ENCODE measurements around the gene HOXB9. TPM values are rescaled to one million over a fixed set of nuclear protein-coding genes. Genes with fewer than 3 reads are reported as not detected.

HOXB9 gene
- polyA plus RNA-seq, 4 donors = 51.6 to 75.3 (median 66.7) TPM

GRCh38 chr17:48589060-48589830, 36.9 kb downstream of the HOXB9 start:
- no peak for DNase-seq (ENCODE audit: low read depth in 4 of 4, low spot score in 3 of 4)

- DNase-seq (ENCODE audit: low read depth in 4 of 4, low spot score in 3 of 4) = no peak
Observed at GRCh38 chr17:48588528-48588927, 37.6 kb downstream of the HOXB9 start.

GRCh38 chr17:48588074-48588415, 38.1 kb downstream of the HOXB9 start:
- no peak for DNase-seq (ENCODE audit: low read depth in 4 of 4, low spot score in 3 of 4)

GRCh38 chr17:48587276-48588073, 38.7 kb downstream of the HOXB9 start:
- DNase-seq (ENCODE audit: low read depth in 4 of 4, low spot score in 3 of 4) = no peak

GRCh38 chr17:48586355-48587258, 39.6 kb downstream of the HOXB9 start:
- DNase-seq (ENCODE audit: low read depth in 4 of 4, low spot score in 3 of 4) = no peak

- DNase-seq (ENCODE audit: low read depth in 4 of 4, low spot score in 3 of 4) = no peak
Observed at GRCh38 chr17:48584223-48584741, 41.9 kb downstream of the HOXB9 start.

- DNase-seq (ENCODE audit: low read depth in 4 of 4, low spot score in 3 of 4) = no peak
Observed at GRCh38 chr17:48583708-48584222, 42.4 kb downstream of the HOXB9 start.

GRCh38 chr17:48582750-48583069, 43.4 kb downstream of the HOXB9 start:
- DNase-seq (ENCODE audit: low read depth in 4 of 4, low spot score in 3 of 4) = no peak

GRCh38 chr17:48579760-48580554, 46.2 kb downstream of the HOXB9 start:
- DNase-seq (ENCODE audit: low read depth in 4 of 4, low spot score in 3 of 4) = no peak

- no peak for DNase-seq (ENCODE audit: low read depth in 4 of 4, low spot score in 3 of 4)
Observed at GRCh38 chr17:48579471-48579759, 46.7 kb downstream of the HOXB9 start.

- DNase-seq (ENCODE audit: low read depth in 4 of 4, low spot score in 3 of 4) = no peak
Observed at GRCh38 chr17:48578616-48579470, 47.3 kb downstream of the HOXB9 start.

- DNase-seq (ENCODE audit: low read depth in 4 of 4, low spot score in 3 of 4) = no peak
Observed at GRCh38 chr17:48577946-48578615, 48.1 kb downstream of the HOXB9 start, which contains the start of gene HOXB4. HOXB4 (minus strand) TSS chr17:48578350; CDS start chr17:48578319, 31 bp downstream.

GRCh38 chr17:48577330-48577945, 48.7 kb downstream of the HOXB9 start:
- peak in 3 of 4 donors; percentile 83 to 92 (median 92) for DNase-seq (ENCODE audit: low read depth in 4 of 4, low spot score in 3 of 4)

- no peak for DNase-seq (ENCODE audit: low read depth in 4 of 4, low spot score in 3 of 4)
Observed at GRCh38 chr17:48576479-48577309, 49.5 kb downstream of the HOXB9 start.

- no peak for DNase-seq (ENCODE audit: low read depth in 4 of 4, low spot score in 3 of 4)
Observed at GRCh38 chr17:48575673-48576478, 50.3 kb downstream of the HOXB9 start.

- no peak for DNase-seq (ENCODE audit: low read depth in 4 of 4, low spot score in 3 of 4)
Observed at GRCh38 chr17:48575066-48575582, 51.0 kb downstream of the HOXB9 start.
